GM19372 (cell line): Measurements from ENCODE around the gene RAB12.

Source experiments
- ATAC-seq: cut with Tn5 transposase; IDR thresholded peaks from one replicate; pipeline ENCODE4 v1.9.1; 2021; ENCODE audit warnings: mild to moderate bottlenecking, low read depth, moderate library complexity; ENCODE audit not compliant: unreplicated experiment

The RAB12 gene

DNA sequence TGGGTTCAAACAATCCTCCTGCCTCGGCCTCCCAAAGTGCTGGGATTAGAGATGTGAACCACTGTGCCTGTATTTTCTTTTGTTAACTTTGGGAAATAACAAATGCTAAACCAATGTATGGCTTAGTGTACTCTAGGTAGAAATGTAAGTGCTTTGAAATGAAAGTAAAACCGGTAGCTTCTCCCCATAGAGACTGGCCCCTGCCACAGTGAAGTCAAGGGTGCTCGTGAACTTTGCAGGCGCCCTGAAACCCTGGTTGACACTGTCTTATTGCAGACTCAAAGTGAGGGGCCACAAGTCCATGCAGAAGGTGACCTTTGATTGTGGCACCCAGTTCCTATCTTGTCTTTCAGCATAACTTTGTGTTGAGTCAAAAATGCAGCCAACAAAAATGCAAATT is 72.0 kb downstream of the RAB12 start:
- ATAC-seq: peak; percentile 74

DNA sequence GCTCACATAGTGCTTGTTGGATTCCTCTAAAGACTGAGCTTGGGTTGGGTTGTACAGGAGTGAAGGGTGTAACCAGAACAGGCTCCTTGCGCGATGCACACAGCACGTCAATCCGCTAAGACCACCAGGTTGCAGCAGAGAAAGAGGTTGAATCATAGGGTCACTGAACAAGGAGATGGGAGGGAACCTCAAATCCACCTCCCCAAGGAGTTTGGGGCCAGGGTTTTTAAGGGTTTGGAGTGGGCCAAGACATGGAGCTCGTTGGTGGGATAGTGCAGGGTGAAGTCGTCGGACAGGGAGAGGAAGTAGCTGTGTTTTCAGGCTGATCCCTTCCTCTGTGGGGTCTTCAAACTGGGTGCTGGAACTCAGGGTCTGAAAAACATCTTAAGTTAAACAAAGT is 75.3 kb downstream of the RAB12 start:
- no peak for ATAC-seq

DNA sequence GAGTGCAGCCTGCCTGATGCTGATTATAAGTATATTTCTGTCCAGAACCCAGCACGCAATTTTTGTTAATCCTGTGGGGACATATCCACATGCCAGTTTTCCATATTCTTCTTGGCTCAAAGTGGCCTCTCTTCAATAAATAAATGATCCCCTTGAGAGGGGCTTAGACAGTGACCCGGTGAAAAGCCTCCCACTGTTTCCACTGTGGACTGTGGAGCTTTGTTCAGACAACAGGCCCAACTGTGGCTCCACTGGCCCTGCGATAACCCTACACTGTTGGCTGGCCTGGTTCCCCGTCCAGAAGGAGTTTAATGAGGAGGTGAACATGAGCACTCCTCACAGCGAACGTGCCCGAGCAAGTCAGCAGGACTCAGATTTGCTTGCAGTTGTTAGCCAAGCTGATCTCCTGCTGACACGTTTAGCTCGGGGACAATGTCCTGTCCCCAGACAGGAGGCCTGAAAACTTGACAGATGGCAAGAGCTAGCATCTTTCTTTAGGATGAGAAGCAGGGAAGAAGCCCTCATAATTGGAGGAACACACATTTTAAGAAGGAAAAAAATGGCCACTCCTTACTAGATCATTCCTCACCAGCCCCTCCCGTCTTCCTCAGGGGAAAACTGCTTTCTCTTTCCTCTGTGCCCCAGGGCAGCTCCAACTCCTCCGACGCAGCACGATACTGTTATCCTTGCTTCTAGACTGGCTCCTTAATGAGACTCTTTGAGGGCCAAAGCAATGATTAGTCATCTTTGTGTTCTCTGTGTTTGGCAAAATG is 76.1 kb downstream of the RAB12 start:
- ATAC-seq: no peak

DNA sequence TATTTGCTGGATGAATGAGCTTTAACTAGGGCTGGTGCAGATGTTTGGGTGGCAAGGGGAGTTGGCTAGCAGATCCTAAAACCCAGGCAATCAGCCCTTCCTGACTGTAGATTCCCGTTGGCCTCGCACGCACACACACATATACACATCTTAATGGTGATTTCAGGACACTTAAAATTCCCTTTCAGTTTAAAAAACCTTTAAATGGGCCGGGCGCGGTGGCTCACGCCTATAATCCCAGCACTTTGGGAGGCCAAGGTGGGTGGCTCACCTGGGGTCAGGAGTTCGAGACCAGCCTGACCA is 76.6 kb downstream of the RAB12 start:
- ATAC-seq: no peak

DNA sequence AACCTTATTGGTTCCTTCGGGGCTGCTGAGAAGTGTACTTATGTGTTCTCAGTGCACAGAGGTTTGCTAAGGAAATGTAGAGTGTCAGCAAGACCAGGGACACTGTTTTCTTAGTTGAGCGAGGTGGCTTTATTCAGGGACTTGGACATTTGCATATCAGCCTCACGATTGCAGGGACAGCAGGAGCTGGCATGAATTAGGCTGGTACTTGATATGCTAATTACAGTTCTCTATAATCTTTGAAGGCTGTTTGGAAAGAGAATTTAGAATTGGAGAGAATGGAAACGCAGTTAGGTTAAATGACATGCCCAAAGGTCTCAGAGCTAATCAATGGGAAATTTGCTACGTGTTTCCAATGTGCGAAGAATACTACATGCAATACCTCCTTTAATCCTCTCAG is 77.4 kb downstream of the RAB12 start:
- no peak for ATAC-seq

DNA sequence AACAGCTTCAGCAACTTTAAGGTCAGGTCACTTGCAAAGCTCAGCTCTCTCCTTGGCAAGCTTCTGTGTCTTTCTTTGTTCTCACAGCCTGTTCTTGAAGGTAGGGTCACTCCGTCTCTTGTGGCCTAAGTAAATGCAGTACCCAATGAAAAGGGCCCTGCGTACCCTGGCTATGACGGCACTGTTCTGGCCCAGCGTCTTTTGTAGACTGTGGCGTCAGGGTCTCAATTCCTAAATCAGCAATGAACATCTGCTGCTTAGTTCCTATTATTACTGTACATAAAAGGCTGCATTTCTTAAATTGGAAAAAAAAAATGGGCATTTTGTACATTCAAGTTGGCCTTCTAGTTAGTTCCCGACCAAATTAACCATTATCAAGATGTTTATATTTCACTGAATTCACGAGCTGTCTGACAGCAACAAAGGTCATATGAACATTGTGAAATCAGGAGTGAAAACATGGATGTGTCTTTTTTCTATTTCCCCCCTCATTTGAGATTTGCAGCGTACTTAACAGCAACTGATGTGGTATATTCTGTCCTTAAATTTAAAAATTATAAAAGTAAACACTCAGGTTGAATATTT is 79.1 kb downstream of the RAB12 start:
- no peak for ATAC-seq

DNA sequence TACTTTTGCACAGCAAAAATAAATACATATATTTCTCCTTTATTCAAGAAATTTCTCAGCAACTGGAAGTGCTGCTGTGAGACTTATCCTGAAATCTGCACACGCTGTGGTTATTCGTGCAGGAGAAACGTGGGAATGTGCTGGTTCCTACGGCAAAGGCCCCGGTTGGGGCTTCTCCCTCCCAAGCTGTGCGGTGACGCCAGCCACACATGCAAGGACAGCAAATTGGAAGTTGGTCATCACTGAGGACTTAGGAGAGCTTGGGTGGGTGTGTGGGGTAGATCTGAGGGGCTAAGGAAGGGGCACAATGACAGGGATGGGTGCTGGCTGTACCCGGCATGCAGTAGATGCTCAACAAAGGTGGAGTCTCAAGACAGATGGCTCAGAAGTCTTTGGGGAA is 79.6 kb downstream of the RAB12 start:
- no peak for ATAC-seq
